ENCODE data around the gene LRCH1.

DNA sequence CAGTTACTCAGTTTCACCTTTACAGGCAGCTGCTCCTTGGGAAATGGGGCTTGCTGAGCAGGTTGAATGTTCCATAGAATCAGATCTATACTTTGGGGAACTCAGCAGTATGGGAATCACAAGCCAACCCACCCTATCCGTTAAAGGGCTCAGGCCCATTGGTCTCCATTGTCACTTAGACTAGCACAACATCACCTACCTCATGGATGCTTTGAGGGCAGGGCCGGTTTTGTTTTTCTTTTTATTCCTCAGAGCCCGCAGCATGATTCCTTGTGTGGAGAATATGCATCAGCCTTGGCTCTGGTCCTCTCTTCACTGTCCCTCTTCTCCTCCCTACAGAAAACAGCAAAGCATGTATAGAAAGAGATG, 48.0 kb downstream of the LRCH1 start:
- TF ChIP-seq, protein P1, sequence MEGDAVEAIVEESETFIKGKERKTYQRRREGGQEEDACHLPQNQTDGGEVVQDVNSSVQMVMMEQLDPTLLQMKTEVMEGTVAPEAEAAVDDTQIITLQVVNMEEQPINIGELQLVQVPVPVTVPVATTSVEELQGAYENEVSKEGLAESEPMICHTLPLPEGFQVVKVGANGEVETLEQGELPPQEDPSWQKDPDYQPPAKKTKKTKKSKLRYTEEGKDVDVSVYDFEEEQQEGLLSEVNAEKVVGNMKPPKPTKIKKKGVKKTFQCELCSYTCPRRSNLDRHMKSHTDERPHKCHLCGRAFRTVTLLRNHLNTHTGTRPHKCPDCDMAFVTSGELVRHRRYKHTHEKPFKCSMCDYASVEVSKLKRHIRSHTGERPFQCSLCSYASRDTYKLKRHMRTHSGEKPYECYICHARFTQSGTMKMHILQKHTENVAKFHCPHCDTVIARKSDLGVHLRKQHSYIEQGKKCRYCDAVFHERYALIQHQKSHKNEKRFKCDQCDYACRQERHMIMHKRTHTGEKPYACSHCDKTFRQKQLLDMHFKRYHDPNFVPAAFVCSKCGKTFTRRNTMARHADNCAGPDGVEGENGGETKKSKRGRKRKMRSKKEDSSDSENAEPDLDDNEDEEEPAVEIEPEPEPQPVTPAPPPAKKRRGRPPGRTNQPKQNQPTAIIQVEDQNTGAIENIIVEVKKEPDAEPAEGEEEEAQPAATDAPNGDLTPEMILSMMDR (IDR thresholded peaks at IDR 0.05): no peak
- TF ChIP-seq POLR2AphosphoS5 (IDR thresholded peaks at IDR 0.05; ENCODE audit: low read depth, low read length): no peak
- TF ChIP-seq, protein P2, sequence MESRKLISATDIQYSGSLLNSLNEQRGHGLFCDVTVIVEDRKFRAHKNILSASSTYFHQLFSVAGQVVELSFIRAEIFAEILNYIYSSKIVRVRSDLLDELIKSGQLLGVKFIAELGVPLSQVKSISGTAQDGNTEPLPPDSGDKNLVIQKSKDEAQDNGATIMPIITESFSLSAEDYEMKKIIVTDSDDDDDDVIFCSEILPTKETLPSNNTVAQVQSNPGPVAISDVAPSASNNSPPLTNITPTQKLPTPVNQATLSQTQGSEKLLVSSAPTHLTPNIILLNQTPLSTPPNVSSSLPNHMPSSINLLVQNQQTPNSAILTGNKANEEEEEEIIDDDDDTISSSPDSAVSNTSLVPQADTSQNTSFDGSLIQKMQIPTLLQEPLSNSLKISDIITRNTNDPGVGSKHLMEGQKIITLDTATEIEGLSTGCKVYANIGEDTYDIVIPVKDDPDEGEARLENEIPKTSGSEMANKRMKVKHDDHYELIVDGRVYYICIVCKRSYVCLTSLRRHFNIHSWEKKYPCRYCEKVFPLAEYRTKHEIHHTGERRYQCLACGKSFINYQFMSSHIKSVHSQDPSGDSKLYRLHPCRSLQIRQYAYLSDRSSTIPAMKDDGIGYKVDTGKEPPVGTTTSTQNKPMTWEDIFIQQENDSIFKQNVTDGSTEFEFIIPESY (IDR thresholded peaks at IDR 0.05; ENCODE audit: borderline replicate concordance, low read depth): no peak
- TF ChIP-seq, protein P3, sequence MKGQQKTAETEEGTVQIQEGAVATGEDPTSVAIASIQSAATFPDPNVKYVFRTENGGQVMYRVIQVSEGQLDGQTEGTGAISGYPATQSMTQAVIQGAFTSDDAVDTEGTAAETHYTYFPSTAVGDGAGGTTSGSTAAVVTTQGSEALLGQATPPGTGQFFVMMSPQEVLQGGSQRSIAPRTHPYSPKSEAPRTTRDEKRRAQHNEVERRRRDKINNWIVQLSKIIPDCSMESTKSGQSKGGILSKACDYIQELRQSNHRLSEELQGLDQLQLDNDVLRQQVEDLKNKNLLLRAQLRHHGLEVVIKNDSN (IDR thresholded peaks at IDR 0.05; ENCODE audit: borderline replicate concordance, low read depth): no peak
- TF ChIP-seq SMC3 (IDR thresholded peaks at IDR 0.05; ENCODE audit: low read depth, low read length): no peak
- no peak for TF ChIP-seq TAF1 (IDR thresholded peaks at IDR 0.05; ENCODE audit: borderline replicate concordance, low read depth, low read length)
- TF ChIP-seq ELF1 (IDR thresholded peaks at IDR 0.05): no peak
- TF ChIP-seq NRF1 (IDR thresholded peaks at IDR 0.05; ENCODE audit: low read depth, low read length): no peak
- TF ChIP-seq RCOR1 (IDR thresholded peaks at IDR 0.05; ENCODE audit: low read length): no peak

Data from SK-N-SH (cell line).